ENCODE results near the gene COL4A2.

The COL4A2 gene

GRCh38 chr13:110306340-110306959 is 634 bp upstream of the COL4A2 start:
- DNase-seq (ENCODE audit: low spot score), result peak; percentile 76
- Histone ChIP-seq H3K4me3 (peak overlapping the region; percentile 98), H3K27ac (peak overlapping the region; percentile 99)
- TF ChIP-seq CTCF (IDR thresholded peaks at IDR 0.05), result no peak

- Histone ChIP-seq H3K4me3 (peak overlapping the region; percentile 98), H3K27ac (peak overlapping the region; percentile 99)
- DNase-seq (ENCODE audit: low spot score), result peak; percentile 78
- TF ChIP-seq CTCF (IDR thresholded peaks at IDR 0.05), result no peak
Observed at GRCh38 chr13:110307767-110308655, 927 bp downstream of the COL4A2 start.

- TF ChIP-seq CTCF (IDR thresholded peaks at IDR 0.05), result no peak
- H3K4me3 ChIP-seq, result peak overlapping the region; percentile 98
- DNase-seq (ENCODE audit: low spot score), result peak; percentile 77
- H3K27ac ChIP-seq, result peak overlapping the region; percentile 99
Observed at GRCh38 chr13:110308656-110309359, 1.7 kb downstream of the COL4A2 start.

DNA sequence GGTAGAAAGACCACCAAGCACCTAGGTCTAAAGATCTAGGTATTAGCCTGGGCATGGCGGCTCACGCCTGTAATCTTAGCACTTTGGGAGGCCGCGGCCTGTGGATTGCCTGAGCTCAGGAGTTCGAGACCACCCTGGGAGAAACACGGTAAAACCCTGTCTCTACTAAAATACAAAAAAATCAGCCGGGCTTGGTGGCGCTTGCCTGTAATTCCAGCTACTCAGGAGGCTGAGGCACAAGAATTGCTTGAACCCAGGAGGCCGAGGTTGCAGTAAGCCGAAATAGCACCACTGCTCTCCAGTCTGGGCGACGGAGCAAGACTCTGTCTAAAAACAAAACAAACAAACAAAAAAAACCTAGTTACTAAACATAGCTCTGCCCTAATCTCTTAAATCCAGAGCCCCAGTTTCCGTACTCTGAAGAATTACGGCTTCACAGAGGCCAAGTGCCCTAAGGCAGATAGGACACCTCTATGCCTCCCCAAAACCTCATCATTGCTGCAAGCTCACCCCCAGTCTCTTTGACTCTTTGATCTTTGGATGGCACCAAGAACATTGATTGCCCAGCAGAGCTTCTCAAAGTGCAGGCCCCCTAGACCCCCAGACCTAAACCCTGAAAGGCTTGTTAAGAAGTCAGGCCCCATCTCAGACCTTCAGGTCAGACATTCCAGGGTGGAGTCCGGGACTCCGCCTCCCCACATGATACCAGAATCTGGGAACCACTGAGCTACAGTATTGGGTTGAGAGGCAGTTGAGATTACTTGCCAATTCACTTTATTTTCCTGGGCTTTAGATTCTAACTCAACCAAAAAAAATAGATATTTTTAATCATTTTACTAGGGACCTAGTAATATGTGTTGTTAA is 2.8 kb downstream of the COL4A2 start:
- H3K4me3 ChIP-seq, result peak overlapping the region; percentile 98
- no peak for TF ChIP-seq CTCF (IDR thresholded peaks at IDR 0.05)
- peak overlapping the region; percentile 99 for H3K27ac ChIP-seq
- DNase-seq (ENCODE audit: low spot score), result peak; percentile 70

- Histone ChIP-seq H3K4me3 (peak overlapping the region; percentile 98), H3K27ac (peak overlapping the region; percentile 99)
- DNase-seq (ENCODE audit: low spot score), result peak; percentile 65
- TF ChIP-seq CTCF (IDR thresholded peaks at IDR 0.05), result no peak
Observed at GRCh38 chr13:110310541-110311442, 3.7 kb downstream of the COL4A2 start.

All from coronary artery (tissue), 2 donors.